ENCODE results near the gene C2orf74.
"Not testable (repeated sequence)": the region's sequence is repeated elsewhere in the genome, so short reads cannot be mapped to it uniquely, and the experiment has no call there.

C2orf74 gene

GRCh38 chr2:61161888-61162287 is at the start of gene C2orf74:
C2orf74 (plus strand) TSS chr2:61162188; CDS start chr2:61162515, 327 bp downstream.
- no peak for DNase-seq

- DNase-seq = no peak
Observed at GRCh38 chr2:61114147-61114546, 47.8 kb upstream of the C2orf74 start.

- DNase-seq = no peak
Observed at GRCh38 chr2:61116302-61116701, 45.7 kb upstream of the C2orf74 start.

- no peak for DNase-seq
Observed at GRCh38 chr2:61117534-61117933, 44.5 kb upstream of the C2orf74 start.

GRCh38 chr2:61125123-61125710 is 36.8 kb upstream of the C2orf74 start:
- DNase-seq = no peak

- DNase-seq = no peak
Observed at GRCh38 chr2:61125798-61126197, 36.2 kb upstream of the C2orf74 start.

- DNase-seq = not testable (repeated sequence)
Observed at GRCh38 chr2:61128122-61128521, 33.9 kb upstream of the C2orf74 start.

GRCh38 chr2:61134141-61134540 is 27.8 kb upstream of the C2orf74 start:
- DNase-seq = no peak

GRCh38 chr2:61135510-61135909 is 26.5 kb upstream of the C2orf74 start:
- peak in 1 of 2 donors; percentile 35 for DNase-seq

- DNase-seq = no peak
Observed at GRCh38 chr2:61138859-61139258, 23.1 kb upstream of the C2orf74 start.

- DNase-seq = no peak
Observed at GRCh38 chr2:61141151-61141550, 20.8 kb upstream of the C2orf74 start.

- DNase-seq = peak; percentile 96
Observed at GRCh38 chr2:61144697-61145268, 17.2 kb upstream of the C2orf74 start.

- DNase-seq = no peak
Observed at GRCh38 chr2:61145990-61146389, 16.0 kb upstream of the C2orf74 start.

GRCh38 chr2:61148091-61148490 is 13.9 kb upstream of the C2orf74 start:
- DNase-seq = not testable (repeated sequence)

- DNase-seq = no peak
Observed at GRCh38 chr2:61149074-61149473, 12.9 kb upstream of the C2orf74 start.

GRCh38 chr2:61151436-61151835 is 10.6 kb upstream of the C2orf74 start:
- DNase-seq = no peak

GRCh38 chr2:61157371-61158003 is 4.5 kb upstream of the C2orf74 start:
- no peak for DNase-seq

- no peak for DNase-seq
Observed at GRCh38 chr2:61158356-61158955, 3.5 kb upstream of the C2orf74 start.

GRCh38 chr2:61162721-61163120 is 733 bp downstream of the C2orf74 start:
- DNase-seq = no peak

- DNase-seq = not testable (repeated sequence)
Observed at GRCh38 chr2:61165082-61165481, 3.1 kb downstream of the C2orf74 start.

GRCh38 chr2:61165946-61166345 is 4.0 kb downstream of the C2orf74 start:
- no peak for DNase-seq

GRCh38 chr2:61167579-61167978 is 5.6 kb downstream of the C2orf74 start:
- no peak for DNase-seq

- DNase-seq = no peak
Observed at GRCh38 chr2:61172671-61173070, 10.7 kb downstream of the C2orf74 start.

GRCh38 chr2:61173116-61173515 is 11.1 kb downstream of the C2orf74 start:
- DNase-seq = no peak
